SU-DHL-6 (cell line): ENCODE measurements around the gene RAB41.

Experiments
- EZH2phosphoT487 ChIP-seq: fragments of 200-600 bp; sonication (generic), shearing (Covaris generic); conservative IDR thresholded peaks from 2 replicates; pipeline ENCODE4 v1.6.1; 2018; ENCODE audit warnings: mild to moderate bottlenecking, antibody characterized with exemption, low read length, moderate library complexity, mixed read lengths
- TF ChIP-seq, protein P1 (sequence below): fragments of 200-600 bp; sonication (generic); IDR thresholded peaks from one replicate; pipeline ENCODE4 v1.5.1; 2017; ENCODE audit warnings: antibody characterized with exemption, mild to moderate bottlenecking, low read length, moderate library complexity; ENCODE audit not compliant: insufficient read depth, poor library complexity, severe bottlenecking

- TF ChIP-seq, protein P1, sequence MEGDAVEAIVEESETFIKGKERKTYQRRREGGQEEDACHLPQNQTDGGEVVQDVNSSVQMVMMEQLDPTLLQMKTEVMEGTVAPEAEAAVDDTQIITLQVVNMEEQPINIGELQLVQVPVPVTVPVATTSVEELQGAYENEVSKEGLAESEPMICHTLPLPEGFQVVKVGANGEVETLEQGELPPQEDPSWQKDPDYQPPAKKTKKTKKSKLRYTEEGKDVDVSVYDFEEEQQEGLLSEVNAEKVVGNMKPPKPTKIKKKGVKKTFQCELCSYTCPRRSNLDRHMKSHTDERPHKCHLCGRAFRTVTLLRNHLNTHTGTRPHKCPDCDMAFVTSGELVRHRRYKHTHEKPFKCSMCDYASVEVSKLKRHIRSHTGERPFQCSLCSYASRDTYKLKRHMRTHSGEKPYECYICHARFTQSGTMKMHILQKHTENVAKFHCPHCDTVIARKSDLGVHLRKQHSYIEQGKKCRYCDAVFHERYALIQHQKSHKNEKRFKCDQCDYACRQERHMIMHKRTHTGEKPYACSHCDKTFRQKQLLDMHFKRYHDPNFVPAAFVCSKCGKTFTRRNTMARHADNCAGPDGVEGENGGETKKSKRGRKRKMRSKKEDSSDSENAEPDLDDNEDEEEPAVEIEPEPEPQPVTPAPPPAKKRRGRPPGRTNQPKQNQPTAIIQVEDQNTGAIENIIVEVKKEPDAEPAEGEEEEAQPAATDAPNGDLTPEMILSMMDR, result no peak
- TF ChIP-seq EZH2phosphoT487, result no peak
These were observed 10.8 kb downstream of the RAB41 start for GRCh38 chrX:70292788-70293187.
